SK-N-SH (cell line): ENCODE data around the gene OR1L8. TPM values are rescaled to one million over a fixed set of nuclear protein-coding genes. Genes with fewer than 3 reads are reported as not detected.

Experiments
- CTCF ChIA-PET: fragments of 300-600, 350-600 bp; formaldehyde crosslinking; extraction: SDS; loops from one replicate; lab custom pipeline; 2021; lab: Yijun Ruan, JAX
- POLR2A ChIA-PET: fragments of 350-600 bp; sonication (Branson Sonifier 250); formaldehyde crosslinking; extraction: SDS; loops from one replicate; lab custom pipeline; 2020; ENCODE audit warnings: antibody characterized with exemption, inconsistent platforms; lab: Yijun Ruan, JAX
- DNase-seq: peaks from one replicate; pipeline ENCODE4 v3.0.0; 2012
- H2AFZ ChIP-seq: fragments of 200-600 bp; sonication (generic); 2 replicates; pipeline ENCODE4 v1.8.1; 2016; ENCODE audit warnings: antibody characterized with exemption, mild to moderate bottlenecking, low read depth
- H3F3A ChIP-seq: fragments of 200-600 bp; sonication (generic); replicated peaks from 2 replicates; pipeline ENCODE3; 2016; ENCODE audit warnings: antibody characterized with exemption, mild to moderate bottlenecking; ENCODE audit not compliant: insufficient read depth
- H3K27ac ChIP-seq, 2 experiments: fragments of 200-500 bp in 1 of 2; fragments of 200-600 bp in 1 of 2; sonication (Bioruptor generic) in 1 of 2; sonication (generic), shearing (Covaris generic) in 1 of 2; 2 replicates each; pipeline versions ENCODE4 v1.5.1 to v1.6.1; 2014 to 2016; ENCODE audit warnings: low read depth in 2 of 2, inconsistent platforms in 1 of 2, low read length in 1 of 2, mild to moderate bottlenecking in 1 of 2, mixed read lengths in 1 of 2
- H3K27me3 ChIP-seq: fragments of 200-600 bp; sonication (generic), shearing (Covaris generic); 2 replicates; pipeline ENCODE4 v1.6.1; 2016; ENCODE audit warnings: mixed run types; ENCODE audit not compliant: insufficient read depth
- H3K36me3 ChIP-seq, 2 experiments: fragments of 200-500 bp in 1 of 2; fragments of 200-600 bp in 1 of 2; sonication (Bioruptor generic) in 1 of 2; sonication (generic) in 1 of 2; replicated peaks in 1 of 2; 2 replicates each; pipeline versions ENCODE3 to v1.5.1; 2014 to 2016; ENCODE audit warnings: low read length in 1 of 2, mild to moderate bottlenecking in 1 of 2; ENCODE audit not compliant: insufficient read depth in 2 of 2, control insufficient read depth in 1 of 2
- H3K4me1 ChIP-seq, 2 experiments: fragments of 200-500 bp in 1 of 2; fragments of 200-600 bp in 1 of 2; sonication (Bioruptor generic) in 1 of 2; sonication (generic), shearing (Covaris generic) in 1 of 2; 2 replicates each; pipeline versions ENCODE4 v1.5.1 to v1.6.1; 2014 to 2016; ENCODE audit warnings: low read depth in 1 of 2, low read length in 1 of 2, mixed run types in 1 of 2; ENCODE audit not compliant: insufficient read depth in 2 of 2, control insufficient read depth in 1 of 2
- H3K4me2 ChIP-seq: fragments of 200-600 bp; sonication (generic), shearing (Covaris generic); 2 replicates; pipeline ENCODE4 v1.6.1; 2017; ENCODE audit warnings: mixed run types
- H3K4me3 ChIP-seq, 2 experiments: fragments of 200-500 bp in 1 of 2; fragments of 200-600 bp in 1 of 2; sonication (Bioruptor generic) in 1 of 2; sonication (generic), shearing (Covaris generic) in 1 of 2; 2 replicates each; pipeline versions ENCODE4 v1.5.1 to v1.8.1; 2014 to 2016; ENCODE audit warnings: low read depth in 2 of 2, inconsistent platforms in 1 of 2, low read length in 1 of 2, mild to moderate bottlenecking in 1 of 2, mixed read lengths in 1 of 2, moderate library complexity in 1 of 2
- H3K79me2 ChIP-seq: fragments of 200-600 bp; sonication (generic); 2 replicates; pipeline ENCODE4 v1.8.1; 2017; ENCODE audit warnings: mild to moderate bottlenecking; ENCODE audit not compliant: insufficient read depth
- H3K9ac ChIP-seq: fragments of 200-600 bp; sonication (generic); 2 replicates; pipeline ENCODE4 v1.6.1; 2017; ENCODE audit warnings: mixed run types
- H3K9me2 ChIP-seq: fragments of 200-600 bp; sonication (generic); 2 replicates; pipeline ENCODE4 v1.6.1; 2017; ENCODE audit warnings: mixed run types
- H3K9me3 ChIP-seq: fragments of 200-600 bp; sonication (generic); 2 replicates; pipeline ENCODE4 v1.6.1; 2017; ENCODE audit warnings: mixed run types, mild to moderate bottlenecking, moderate library complexity
- H4K20me1 ChIP-seq: fragments of 200-600 bp; sonication (generic); 2 replicates; pipeline ENCODE4 v1.6.1; 2017; ENCODE audit warnings: mild to moderate bottlenecking, mixed run types; ENCODE audit not compliant: insufficient read depth
- CHD2 ChIP-seq: fragments of 150-350 bp; IDR thresholded peaks from 2 replicates; pipeline ENCODE4 v1.6.1; 2018; ENCODE audit warnings: low read length; ENCODE audit not compliant: partially characterized antibody
- EP300 ChIP-seq, 2 experiments: IDR thresholded peaks; 2 replicates each; pipeline versions ENCODE4 v1.4.0 to v1.6.1; 2012; ENCODE audit warnings: borderline replicate concordance in 1 of 2, low read depth in 1 of 2, low read length in 1 of 2
- EZH2phosphoT487 ChIP-seq: fragments of 200-600 bp; sonication (generic); IDR thresholded peaks from 2 replicates; pipeline ENCODE4 v1.6.1; 2017; ENCODE audit warnings: low read depth, mixed run types, mild to moderate bottlenecking, antibody characterized with exemption, moderate library complexity, borderline replicate concordance
- FOSL2 ChIP-seq: IDR thresholded peaks from 2 replicates; pipeline ENCODE4 v1.4.0; 2012; ENCODE audit warnings: low read depth, mild to moderate bottlenecking, moderate library complexity, borderline replicate concordance
- FOXJ3 ChIP-seq: sonication (generic); formaldehyde crosslinking; IDR thresholded peaks from 2 replicates; pipeline ENCODE4 v1.5.1; 2020; ENCODE audit warnings: mild to moderate bottlenecking, missing genetic modification reagents
- GABPA ChIP-seq: IDR thresholded peaks from 2 replicates; pipeline ENCODE4 v1.4.0; 2012; ENCODE audit warnings: low read depth, mild to moderate bottlenecking
- GATA2 ChIP-seq: sonication (generic); formaldehyde crosslinking; IDR thresholded peaks from 2 replicates; pipeline ENCODE4 v1.5.0; 2020; ENCODE audit warnings: mild to moderate bottlenecking, missing genetic modification reagents
- JUND ChIP-seq: IDR thresholded peaks from 2 replicates; pipeline ENCODE4 v1.4.0; 2012
- MXI1 ChIP-seq: IDR thresholded peaks from 2 replicates; pipeline ENCODE4 v1.6.1; 2012; ENCODE audit warnings: mild to moderate bottlenecking, low read depth, low read length, improper control_type of control experiment
- RAD21 ChIP-seq: IDR thresholded peaks from 2 replicates; pipeline ENCODE4 v1.6.1; 2012; ENCODE audit warnings: mild to moderate bottlenecking, low read length
- REST ChIP-seq: IDR thresholded peaks from 2 replicates; pipeline ENCODE4 v1.6.1; 2012; ENCODE audit warnings: mild to moderate bottlenecking, low read depth, low read length, moderate library complexity
- RFX5 ChIP-seq: IDR thresholded peaks from 2 replicates; pipeline ENCODE4 v1.6.1; 2012; ENCODE audit warnings: mild to moderate bottlenecking, improper control_type of control experiment, low read length
- RXRA ChIP-seq: IDR thresholded peaks from 2 replicates; pipeline ENCODE4 v1.4.0; 2012; ENCODE audit warnings: low read depth, mild to moderate bottlenecking, borderline replicate concordance
- SIN3A ChIP-seq: IDR thresholded peaks from 2 replicates; pipeline ENCODE4 v1.6.1; 2012; ENCODE audit warnings: low read depth, mild to moderate bottlenecking, low read length, moderate library complexity, borderline replicate concordance
- TAF1 ChIP-seq: IDR thresholded peaks from 2 replicates; pipeline ENCODE4 v1.6.1; 2012; ENCODE audit warnings: low read depth, mild to moderate bottlenecking, low read length, moderate library complexity, borderline replicate concordance
- TCF12 ChIP-seq: IDR thresholded peaks from 2 replicates; pipeline ENCODE4 v1.4.0; 2012
- USF2 ChIP-seq: fragments of 150-350 bp; IDR thresholded peaks from 2 replicates; pipeline ENCODE4 v1.6.1; 2017; ENCODE audit warnings: antibody characterized with exemption, low read length, low read depth, borderline replicate concordance
- YY1 ChIP-seq: IDR thresholded peaks from 2 replicates; pipeline ENCODE4 v1.4.0; 2012; ENCODE audit warnings: low read depth, mild to moderate bottlenecking
- ZBTB33 ChIP-seq: IDR thresholded peaks from 2 replicates; pipeline ENCODE4 v1.4.0; 2012; ENCODE audit warnings: low read depth, borderline replicate concordance
- WGBS: methylation state at CpG from one replicate; pipeline ENCODE4 v1.1.6; 2017; ENCODE audit warnings: low lambda C conversion rate; 5-methylcytosine and 5-hydroxymethylcytosine counted together
- polyA plus RNA-seq, 3 experiments: library from polyadenylated mRNA; depleted of rRNA; stranded (reverse); fragments of >200 nt; gene quantifications; 2 replicates each; pipeline ENCODE4 v1.2.3, GENCODE V29; 2012

Gene OR1L8
- polyA plus RNA-seq, 1 of the 3 experiments (the other 2 are of a cell fraction): 0.07 TPM

- Histone ChIP-seq H3F3A (no peaks in the 10 kb centered on the region), H2AFZ (no peak within 1 kb of the TSS), H3K4me3 (no peak within 1 kb of the TSS), H3K36me3 (no peaks in the 10 kb centered on the region), H3K9ac (no peak within 1 kb of the TSS), H4K20me1 (no peaks in the 10 kb centered on the region), H3K27ac (no peak within 1 kb of the TSS), H3K9me2 (no peaks in the 10 kb centered on the region), H3K9me3 (no peaks in the 10 kb centered on the region), H3K27me3 (peaks cover 7% of the 10 kb centered on the region; the same call in 1 of the 2 replicates), H3K79me2 (no peaks in the 10 kb centered on the region), H3K4me1 (no peaks in the 10 kb centered on the region), H3K4me2 (no peak within 1 kb of the TSS)
- DNase-seq: no peak
- ChIA-PET POLR2A (no interaction called here), CTCF (interaction anchor here (1.8 kb wide), 1 partner anchor 20 kb away, joined by 5 read pairs; no protein-coding TSS in a partner anchor)
- WGBS: 26% methylated on average over 4 of the region's 4 CpGs
- TF ChIP-seq ZBTB33: no peak
- no peak for TF ChIP-seq FOSL2
- no peak for TF ChIP-seq RFX5
- TF ChIP-seq REST: no peak
- no peak for TF ChIP-seq EP300 (IDR thresholded peaks at IDR 0.05; ENCODE audit: borderline replicate concordance in 1 of 2, low read depth in 1 of 2, low read length in 1 of 2)
- TF ChIP-seq FOXJ3 (CRISPR knock-in tag): no peak
- no peak for TF ChIP-seq SIN3A
- TF ChIP-seq RAD21: no peak
- TF ChIP-seq YY1: no peak
- no peak for TF ChIP-seq MXI1
- TF ChIP-seq CHD2: no peak
- no peak for TF ChIP-seq EZH2phosphoT487
- TF ChIP-seq USF2: no peak
- TF ChIP-seq TCF12: no peak
- TF ChIP-seq GABPA: no peak
- no peak for TF ChIP-seq TAF1
- TF ChIP-seq RXRA: no peak
- TF ChIP-seq GATA2: no peak
- no peak for TF ChIP-seq JUND
Measured at GRCh38 chr9:122518841-122519240, 64.3 kb downstream of the OR1L8 start, which contains the start of gene OR1J4. OR1J4 (plus strand) TSS chr9:122519141; CDS start chr9:122519141, 0 bp downstream.
